ENCODE data around the gene ITGB1BP2.

- TF ChIP-seq SUZ12 (IDR thresholded peaks at IDR 0.05): no peak
- TF ChIP-seq FOXA1 (IDR thresholded peaks at IDR 0.05): no peak
- no peak for TF ChIP-seq FOXM1 (IDR thresholded peaks at IDR 0.05; ENCODE audit: borderline replicate concordance)
- no peak for TF ChIP-seq SP1 (IDR thresholded peaks at IDR 0.05)
- no peak for TF ChIP-seq BHLHE40 (IDR thresholded peaks at IDR 0.05; ENCODE audit: borderline replicate concordance)
- TF ChIP-seq PKNOX1 (IDR thresholded peaks at IDR 0.05): no peak
Measured at GRCh38 chrX:71282514-71283402, 18.8 kb upstream of the ITGB1BP2 start.
